ENCODE data around the gene SSBP1. TPM values are rescaled to one million over a fixed set of nuclear protein-coding genes. Genes with fewer than 3 reads are reported as not detected.

The SSBP1 gene
- total and polyA plus RNA-seq, 2 of the 4 experiments (the other 2 are of a cell fraction), result 158 to 204 TPM

DNA sequence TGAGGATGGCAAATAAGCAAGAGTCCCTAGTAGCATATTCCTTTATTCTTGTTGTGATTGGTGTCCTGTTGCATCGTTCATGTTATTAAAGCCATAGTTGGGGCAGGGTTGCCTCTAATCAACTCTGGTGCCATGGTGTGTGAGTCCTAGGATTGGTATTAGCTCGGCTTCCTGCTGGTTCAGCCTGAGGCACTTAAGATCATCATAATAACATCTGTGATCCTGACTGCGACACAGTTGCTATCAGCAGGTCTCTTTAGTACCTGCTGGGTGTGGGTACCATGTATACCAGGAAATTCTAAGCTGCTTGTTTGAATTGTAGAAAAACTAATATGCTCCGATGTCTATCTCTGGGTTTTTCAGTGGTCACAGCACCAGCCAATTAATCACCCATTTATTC is 28.4 kb upstream of the SSBP1 start:
- H3K4me1 ChIP-seq (ENCODE audit: control insufficient read depth, insufficient read depth, low read length), result no peaks in the 10 kb centered on the region
- no peak overlapping the region for H3K27ac ChIP-seq (ENCODE audit: insufficient read depth, low read length)
- no peaks in the 10 kb centered on the region for H3K36me3 ChIP-seq (ENCODE audit: control insufficient read depth, insufficient read depth, low read length)
- no peaks in the 10 kb centered on the region for H3K9me3 ChIP-seq (ENCODE audit: control insufficient read depth, insufficient read depth, low read length)
- ChIA-PET CTCF (no interaction called here), POLR2A (ENCODE audit: unreplicated experiment) (no interaction called here)
- H4K8ac ChIP-seq (ENCODE audit: low read depth in 2 of 2, low read length in 2 of 2), result no peak overlapping the region
- TF ChIP-seq RCOR1 (IDR thresholded peaks at IDR 0.05; ENCODE audit: insufficient replicate concordance, low read length), result no peak
- TF ChIP-seq MAZ (IDR thresholded peaks at IDR 0.05; ENCODE audit: borderline replicate concordance, low read depth, low read length), result no peak
- no peak for TF ChIP-seq MAFK (IDR thresholded peaks at IDR 0.05; ENCODE audit: low read depth, low read length)
- TF ChIP-seq, protein P1, sequence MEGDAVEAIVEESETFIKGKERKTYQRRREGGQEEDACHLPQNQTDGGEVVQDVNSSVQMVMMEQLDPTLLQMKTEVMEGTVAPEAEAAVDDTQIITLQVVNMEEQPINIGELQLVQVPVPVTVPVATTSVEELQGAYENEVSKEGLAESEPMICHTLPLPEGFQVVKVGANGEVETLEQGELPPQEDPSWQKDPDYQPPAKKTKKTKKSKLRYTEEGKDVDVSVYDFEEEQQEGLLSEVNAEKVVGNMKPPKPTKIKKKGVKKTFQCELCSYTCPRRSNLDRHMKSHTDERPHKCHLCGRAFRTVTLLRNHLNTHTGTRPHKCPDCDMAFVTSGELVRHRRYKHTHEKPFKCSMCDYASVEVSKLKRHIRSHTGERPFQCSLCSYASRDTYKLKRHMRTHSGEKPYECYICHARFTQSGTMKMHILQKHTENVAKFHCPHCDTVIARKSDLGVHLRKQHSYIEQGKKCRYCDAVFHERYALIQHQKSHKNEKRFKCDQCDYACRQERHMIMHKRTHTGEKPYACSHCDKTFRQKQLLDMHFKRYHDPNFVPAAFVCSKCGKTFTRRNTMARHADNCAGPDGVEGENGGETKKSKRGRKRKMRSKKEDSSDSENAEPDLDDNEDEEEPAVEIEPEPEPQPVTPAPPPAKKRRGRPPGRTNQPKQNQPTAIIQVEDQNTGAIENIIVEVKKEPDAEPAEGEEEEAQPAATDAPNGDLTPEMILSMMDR (conservative IDR thresholded peaks at IDR 0.05; ENCODE audit: low read depth, low read length), result no peak
- no peak overlapping the region for H2BK120ac ChIP-seq (ENCODE audit: low read depth, low read length)
- in situ Hi-C loops (cut with MboI; ENCODE audit: low sequenced_read_pairs) (no loop called here), dilution Hi-C loops (cut with HindIII; ENCODE audit: low sequenced_read_pairs, unreplicated experiment) (no loop called here), intact Hi-C loops (cut with micrococcal nuclease) (loop anchor here (2.0 kb wide), 1 partner anchor 19 kb away; no protein-coding TSS in a partner anchor)
- no TSS peak for BruUV-seq (replicated peaks)
- no peaks in the 10 kb centered on the region for H3K27me3 ChIP-seq (ENCODE audit: control insufficient read depth, insufficient read depth, low read length)
- no peak overlapping the region for H2BK20ac ChIP-seq (ENCODE audit: low read depth, low read length)
- H3K18ac ChIP-seq (ENCODE audit: low read depth, low read length), result no peak overlapping the region
- H3K4me3 ChIP-seq (ENCODE audit: insufficient read depth, low read depth, low read length), result no peak overlapping the region
- H2AK5ac ChIP-seq (ENCODE audit: low read depth, low read length), result no peak overlapping the region
- ATAC-seq (ENCODE audit: low read depth), result no peak
- WGBS, 2 experiments (ENCODE audit: extremely low coverage in 2 of 2, insufficient read length in 1 of 2), result no CpG with 5 or more reads among the region's 4 CpGs
- no peaks in the 10 kb centered on the region for H4K20me1 ChIP-seq (ENCODE audit: insufficient read depth, low read length)
- DNase-seq, result no peak
- H4K5ac ChIP-seq (ENCODE audit: low read depth, low read length), result no peak overlapping the region
- H2BK15ac ChIP-seq (ENCODE audit: low read depth, low read length), result no peak overlapping the region
- H4K91ac ChIP-seq (ENCODE audit: insufficient read depth, low read depth, low read length), result no peak overlapping the region
- no peak overlapping the region for H3K4me2 ChIP-seq (ENCODE audit: low read depth, low read length)
- H3K56ac ChIP-seq (ENCODE audit: extremely low read depth, insufficient read depth, low read length), result no peak overlapping the region
- no peaks in the 10 kb centered on the region for H3K9me1 ChIP-seq (ENCODE audit: insufficient read depth, low read length)
- H2AK9ac ChIP-seq (replicated peaks; ENCODE audit: low read depth, low read length, poor library complexity), result no peak overlapping the region
- H3K14ac ChIP-seq (replicated peaks; ENCODE audit: low read depth, low read length), result no peak overlapping the region
- H3K79me1 ChIP-seq (ENCODE audit: low read depth in 1 of 2, low read length in 2 of 2), result no peaks in the 10 kb centered on the region
- H2AFZ ChIP-seq (replicated peaks; ENCODE audit: low read length, poor library complexity), result no peak overlapping the region
- H3K4ac ChIP-seq (ENCODE audit: low read depth, low read length), result no peak overlapping the region
- H3K23ac ChIP-seq (ENCODE audit: low read depth, low read length), result no peak overlapping the region
- no peak overlapping the region for H2BK5ac ChIP-seq (ENCODE audit: low read depth, low read length, poor library complexity, severe bottlenecking)
- H3K9ac ChIP-seq (ENCODE audit: low read depth, low read length), result no peak overlapping the region
